ENCODE measurements around the gene CDH24.

GRCh38 chr14:23070262-23071129, 13.2 kb upstream of the CDH24 start:
- TF ChIP-seq CTCF (conservative IDR thresholded peaks at IDR 0.05; ENCODE audit: low read depth, low read length) (no peak), EZH2 (IDR thresholded peaks at IDR 0.05; ENCODE audit: low read length, unreplicated experiment) (no peak)

Data from PC-3 (cell line).